Inferior parietal cortex (tissue), 1 donor: ENCODE results near the gene ATF5.

ENCODE experiments used
- DNase-seq: peaks from one replicate; pipeline ENCODE4 v3.0.0-alpha.2; 2016; ENCODE audit errors: extremely low spot score

The ATF5 gene

GRCh38 chr19:49929121-49929610, at the start of gene ATF5, which contains the start of gene NUP62:
ATF5 (plus strand) TSS chr19:49929205; CDS start chr19:49930851, 1,646 bp downstream.
NUP62 (minus strand) TSS chr19:49929504; CDS start chr19:49909807, 19,697 bp downstream.
- no peak for DNase-seq

- no peak for DNase-seq
Observed at GRCh38 chr19:49879243-49879963, 49.6 kb upstream of the ATF5 start.

- no peak for DNase-seq
Observed at GRCh38 chr19:49880162-49880869, 48.7 kb upstream of the ATF5 start.

- DNase-seq = no peak
Observed at GRCh38 chr19:49881186-49881585, 47.8 kb upstream of the ATF5 start.

GRCh38 chr19:49881672-49882394, 47.2 kb upstream of the ATF5 start:
- no peak for DNase-seq

GRCh38 chr19:49882643-49883042, 46.4 kb upstream of the ATF5 start:
- DNase-seq = no peak

GRCh38 chr19:49883094-49883493, 45.9 kb upstream of the ATF5 start:
- DNase-seq = no peak

GRCh38 chr19:49884109-49884508, 44.9 kb upstream of the ATF5 start:
- no peak for DNase-seq

- DNase-seq = no peak
Observed at GRCh38 chr19:49884760-49885159, 44.2 kb upstream of the ATF5 start.

- DNase-seq = no peak
Observed at GRCh38 chr19:49887037-49887664, 41.9 kb upstream of the ATF5 start.

GRCh38 chr19:49887665-49888509, 41.1 kb upstream of the ATF5 start:
- DNase-seq = no peak

GRCh38 chr19:49888510-49888824, 40.5 kb upstream of the ATF5 start:
- DNase-seq = no peak

GRCh38 chr19:49889038-49889686, 39.8 kb upstream of the ATF5 start:
- DNase-seq = no peak

GRCh38 chr19:49889687-49890348, 39.2 kb upstream of the ATF5 start:
- DNase-seq = peak; percentile 74

GRCh38 chr19:49890349-49891311, 38.4 kb upstream of the ATF5 start:
- no peak for DNase-seq

- no peak for DNase-seq
Observed at GRCh38 chr19:49891393-49891792, 37.6 kb upstream of the ATF5 start.

GRCh38 chr19:49892716-49893115, 36.3 kb upstream of the ATF5 start:
- DNase-seq = no peak

- no peak for DNase-seq
Observed at GRCh38 chr19:49894011-49894664, 34.9 kb upstream of the ATF5 start.
